GM19043 (cell line): Measurements from ENCODE around the gene HS1BP3.

ENCODE experiments used
- ATAC-seq: cut with Tn5 transposase; IDR thresholded peaks from one replicate; pipeline ENCODE4 v1.9.1; 2021; ENCODE audit warnings: low read depth; ENCODE audit not compliant: unreplicated experiment

HS1BP3 gene

DNA sequence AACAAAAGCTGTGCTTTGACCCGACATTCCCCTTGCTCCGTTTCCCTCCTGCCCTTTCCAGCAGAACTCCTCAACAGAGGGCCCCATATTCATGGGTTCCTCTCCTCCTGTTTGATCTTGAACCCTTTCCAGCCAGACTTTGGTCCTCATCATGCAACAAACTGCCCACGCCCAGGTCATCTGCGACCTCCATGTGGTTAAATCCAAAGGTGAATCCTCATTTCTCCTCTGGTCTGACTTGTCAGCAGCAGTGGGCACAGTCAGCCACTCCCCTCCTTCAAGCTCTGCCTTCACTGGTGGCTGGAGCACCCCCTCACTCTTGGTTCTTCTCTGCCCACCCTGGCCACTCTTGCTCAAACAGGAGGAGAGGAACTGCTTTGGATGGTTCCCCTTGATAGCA is 2.7 kb downstream of the HS1BP3 start:
- no peak for ATAC-seq

DNA sequence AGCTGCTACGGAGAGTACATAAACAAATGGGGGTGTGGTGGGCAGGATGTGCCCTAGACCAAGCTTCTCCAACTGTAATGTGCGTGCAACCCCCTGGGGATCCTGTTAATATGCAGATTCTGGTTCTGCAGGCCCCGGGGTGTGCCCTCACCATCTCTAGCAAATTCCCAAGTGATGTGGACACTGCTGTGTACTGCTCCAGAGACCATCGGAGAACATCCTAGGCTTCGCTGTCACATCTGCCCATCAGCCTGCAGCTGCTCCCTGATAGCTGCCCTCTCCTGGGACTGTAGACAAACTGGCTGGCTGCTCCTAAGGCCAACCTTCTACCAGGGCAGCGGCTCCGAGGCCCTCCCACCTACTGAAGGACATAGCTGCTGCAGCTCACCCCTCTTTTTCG is 3.2 kb downstream of the HS1BP3 start:
- ATAC-seq, result no peak

DNA sequence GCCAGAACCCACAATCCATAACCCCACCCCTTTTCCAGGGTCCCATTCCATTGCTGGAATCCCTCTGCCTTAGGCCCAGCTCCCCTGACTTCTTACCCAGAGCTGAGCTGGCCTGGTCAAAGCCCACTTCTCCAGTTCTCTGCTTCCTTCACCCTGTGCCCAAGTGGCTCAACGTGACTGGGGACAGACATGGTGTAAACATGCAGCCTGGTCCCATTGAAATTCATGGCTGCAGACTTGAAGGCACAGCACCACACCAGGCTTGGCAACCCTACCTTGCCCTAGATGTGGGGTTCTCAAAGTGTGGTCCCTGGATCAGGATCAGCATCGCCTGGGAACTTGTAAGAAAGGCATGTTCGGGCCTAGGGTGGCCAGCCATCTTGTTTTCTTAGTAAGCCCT is 3.7 kb downstream of the HS1BP3 start:
- ATAC-seq, result no peak

DNA sequence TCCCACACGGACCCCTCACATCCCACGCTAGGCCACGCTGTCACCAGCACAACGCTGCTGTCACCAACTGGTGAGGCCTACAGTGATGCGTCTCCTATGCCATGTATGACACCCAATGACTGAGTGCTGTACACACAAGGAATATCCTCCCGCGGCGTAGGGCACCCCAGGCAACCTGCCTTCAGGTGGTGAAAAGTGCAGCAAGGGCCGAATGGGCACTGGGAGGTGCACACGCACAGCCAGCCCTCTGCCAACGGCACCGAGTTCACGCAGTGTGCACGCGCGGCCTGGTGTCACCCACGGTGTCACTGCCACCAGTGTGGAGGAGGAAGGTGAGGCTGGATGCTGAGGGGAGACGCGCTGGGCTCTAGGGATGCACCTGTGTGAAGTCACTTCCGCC is 4.5 kb downstream of the HS1BP3 start:
- no peak for ATAC-seq

DNA sequence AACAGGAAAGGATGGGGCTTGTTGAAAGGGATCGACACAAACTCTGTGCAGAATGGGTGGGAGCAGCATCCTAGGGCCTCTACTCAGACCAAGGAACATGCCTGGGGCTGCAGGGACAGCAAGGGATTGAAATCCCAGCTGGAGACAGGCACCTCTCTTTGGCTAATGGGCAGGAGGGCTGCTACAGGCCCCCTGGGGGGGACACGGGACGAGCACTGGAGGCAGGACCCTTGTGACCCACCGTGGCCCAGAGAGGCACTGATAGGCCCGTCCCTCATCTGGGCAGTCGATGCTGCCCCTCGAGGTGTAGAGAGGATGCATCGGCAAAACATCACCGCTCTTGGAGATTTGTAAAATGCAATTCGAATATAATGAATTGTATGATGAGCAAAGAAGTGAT is 5.1 kb downstream of the HS1BP3 start:
- ATAC-seq, result no peak

DNA sequence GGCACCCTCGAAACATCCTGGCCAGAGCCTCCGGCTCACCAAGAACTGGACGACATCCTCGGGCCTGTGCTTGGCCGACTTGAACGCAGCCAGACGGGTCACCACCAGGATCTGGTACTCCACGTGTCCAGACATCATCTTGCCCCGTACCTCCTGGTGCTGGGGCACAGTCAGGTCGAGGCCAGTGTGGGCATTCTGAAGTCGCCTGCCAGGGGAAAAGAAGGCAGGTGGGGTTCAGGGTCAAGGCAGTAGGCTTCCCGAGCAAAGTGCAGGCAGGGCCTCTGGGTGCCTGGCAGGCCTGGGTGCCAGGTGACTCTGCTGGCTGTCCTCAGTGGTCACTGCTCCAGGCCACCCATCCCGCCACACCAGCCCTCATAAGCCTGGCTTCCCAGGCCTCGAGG is 5.6 kb downstream of the HS1BP3 start:
- no peak for ATAC-seq

DNA sequence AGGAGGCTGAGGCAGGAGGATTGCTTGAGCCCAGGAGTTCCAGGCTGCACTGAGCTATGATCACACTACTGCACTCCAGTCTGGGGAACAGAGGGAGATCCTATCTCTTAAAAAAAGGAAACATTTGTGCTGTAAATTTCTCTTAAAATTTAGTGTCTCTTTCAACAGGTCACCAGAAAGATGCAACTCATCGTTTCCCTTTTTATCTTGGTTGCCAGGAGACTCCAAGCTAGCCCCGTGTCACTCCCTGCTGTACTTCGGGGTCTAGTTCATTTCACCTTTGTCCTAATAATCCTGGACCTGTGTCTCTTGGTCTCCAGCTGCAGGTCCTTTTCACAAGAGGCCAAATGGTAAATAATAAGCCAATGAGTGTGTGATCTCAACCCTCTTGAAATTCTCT is 7.1 kb downstream of the HS1BP3 start:
- no peak for ATAC-seq

DNA sequence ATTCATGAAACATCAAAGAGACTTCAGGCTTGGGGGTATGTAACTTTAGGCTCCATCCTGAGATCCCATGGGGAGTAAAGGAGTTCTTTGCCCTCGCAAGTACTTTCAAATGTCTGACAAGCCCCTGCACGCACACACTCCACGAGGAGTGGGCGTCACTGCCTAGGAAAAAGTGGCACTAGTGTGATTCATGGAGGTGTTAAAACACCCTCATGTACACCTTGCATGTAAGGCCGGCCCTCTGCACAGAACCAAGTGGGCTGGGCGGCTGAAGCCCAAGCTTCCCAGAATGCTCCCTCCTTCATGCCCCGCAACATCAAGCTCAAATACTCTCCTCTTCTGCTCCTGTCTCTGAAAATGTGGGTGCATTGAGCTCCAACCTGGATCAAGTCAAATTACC is 7.8 kb downstream of the HS1BP3 start:
- ATAC-seq, result no peak

DNA sequence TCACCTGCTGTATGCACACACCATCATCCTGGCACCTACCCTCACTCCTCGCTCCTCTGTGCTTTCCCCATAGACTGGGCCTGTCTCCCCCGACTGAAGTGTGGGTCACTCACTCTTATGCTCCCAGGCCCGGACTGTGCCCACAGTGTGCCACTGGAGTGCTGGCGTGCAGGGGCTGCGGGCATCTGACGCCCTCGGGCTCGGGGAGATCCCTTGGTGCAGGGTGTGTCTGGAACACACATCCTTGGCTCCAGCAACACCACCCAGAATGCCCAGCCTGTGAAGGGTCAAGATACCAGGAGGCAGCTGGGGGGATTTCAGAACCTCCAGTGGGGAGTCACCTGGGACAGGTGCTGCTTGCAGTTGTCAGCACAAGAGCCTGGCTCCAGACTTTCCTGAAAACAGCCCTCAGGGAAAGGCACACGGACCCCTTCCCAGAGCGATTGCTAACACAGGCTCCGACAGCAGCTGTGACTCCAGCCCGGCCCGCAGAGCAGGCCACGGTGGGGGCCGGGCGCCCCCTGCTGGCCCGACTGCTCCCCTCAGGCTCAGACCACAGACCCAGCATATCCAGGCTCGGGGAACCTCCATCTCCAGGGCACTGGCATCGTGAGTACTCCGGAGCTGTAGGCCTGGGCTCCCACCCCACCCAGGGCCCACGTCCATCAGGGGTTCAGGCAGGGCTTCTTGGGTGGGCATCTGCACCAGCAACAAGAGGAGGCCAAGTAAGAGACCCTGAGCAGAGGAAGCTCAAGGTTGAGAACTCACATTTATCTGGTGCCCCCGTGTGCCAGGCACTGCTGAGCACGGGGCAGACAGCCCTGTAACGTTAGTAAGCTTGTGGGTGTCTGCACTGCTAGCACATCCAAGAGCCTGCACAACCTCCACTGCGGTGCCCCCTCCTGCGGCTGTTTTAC is 8.6 kb downstream of the HS1BP3 start:
- peak; percentile 98 for ATAC-seq

DNA sequence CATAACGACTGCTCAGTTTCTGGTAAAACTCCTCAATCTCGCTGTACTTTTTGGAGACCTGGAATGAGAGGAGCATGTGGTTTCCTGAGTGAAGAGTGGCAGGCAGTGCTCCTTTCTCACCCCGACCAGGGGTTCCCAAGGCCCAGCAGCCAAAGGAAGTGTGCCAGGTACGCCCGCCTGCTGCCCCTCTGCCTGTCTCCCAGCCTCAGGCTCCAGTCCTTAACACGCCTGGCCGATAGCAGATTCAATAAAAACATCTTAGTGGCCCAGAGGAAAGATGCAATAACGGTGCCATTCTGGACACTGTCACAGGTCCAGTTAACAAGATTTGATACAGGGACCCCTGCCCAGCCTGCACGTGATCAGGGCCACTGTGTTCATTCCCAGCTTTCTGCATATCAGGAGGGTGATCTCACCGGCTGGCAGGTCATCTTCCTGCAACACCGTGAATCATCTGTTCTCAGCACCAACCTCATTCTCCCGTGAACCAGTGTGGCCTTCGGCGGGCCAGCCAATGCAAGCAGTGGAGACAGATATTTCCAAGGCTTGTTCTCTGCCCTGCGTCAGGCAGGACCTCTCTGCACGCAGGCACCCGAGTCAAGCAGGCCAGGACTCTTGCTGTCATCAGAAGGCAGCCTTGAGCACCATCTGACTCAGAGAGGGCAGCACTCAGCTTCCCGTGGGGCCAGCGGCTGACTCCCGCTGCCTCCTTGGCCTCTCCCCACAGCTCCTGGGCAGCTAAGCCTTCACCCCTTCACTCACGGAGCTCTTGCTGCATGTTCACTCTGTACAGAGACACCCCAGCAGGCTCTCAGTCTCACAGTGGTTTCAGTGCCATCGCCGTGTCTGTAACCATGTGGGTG is 9.5 kb downstream of the HS1BP3 start:
- no peak for ATAC-seq

DNA sequence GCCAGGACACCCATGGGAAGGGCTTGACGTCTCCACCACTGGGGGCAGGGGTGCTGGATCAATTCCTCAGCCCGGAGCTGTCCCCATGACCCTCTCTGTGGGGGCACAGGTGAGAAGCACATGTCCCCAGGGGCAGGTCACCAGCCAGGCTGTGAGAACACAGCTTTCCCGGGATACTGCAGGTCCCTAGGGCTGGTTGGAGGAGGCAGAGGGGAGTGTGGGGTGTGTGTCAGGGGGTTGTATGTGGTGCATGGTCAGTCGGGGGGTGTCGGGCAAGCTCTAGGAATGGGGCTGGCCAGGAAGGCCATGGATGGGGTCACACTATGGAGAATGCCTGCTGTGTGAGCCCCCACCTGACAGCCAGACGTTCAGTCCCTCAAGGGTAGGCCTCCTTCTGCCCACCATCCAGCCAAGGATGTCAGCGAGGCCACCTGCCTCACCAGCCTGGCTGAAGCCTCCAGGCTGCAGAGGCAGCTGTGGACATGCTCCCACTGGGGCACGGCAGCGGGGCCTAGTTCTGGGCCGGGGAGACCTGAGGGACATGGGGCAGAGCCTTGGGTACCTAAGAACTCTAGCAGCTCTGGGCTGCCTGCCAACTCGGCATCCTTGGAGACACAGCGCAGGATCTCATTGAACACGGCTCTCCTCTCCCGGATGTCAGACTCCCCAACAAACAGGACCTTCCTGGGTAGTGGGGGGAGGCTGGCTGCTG is 10.3 kb downstream of the HS1BP3 start:
- no peak for ATAC-seq

DNA sequence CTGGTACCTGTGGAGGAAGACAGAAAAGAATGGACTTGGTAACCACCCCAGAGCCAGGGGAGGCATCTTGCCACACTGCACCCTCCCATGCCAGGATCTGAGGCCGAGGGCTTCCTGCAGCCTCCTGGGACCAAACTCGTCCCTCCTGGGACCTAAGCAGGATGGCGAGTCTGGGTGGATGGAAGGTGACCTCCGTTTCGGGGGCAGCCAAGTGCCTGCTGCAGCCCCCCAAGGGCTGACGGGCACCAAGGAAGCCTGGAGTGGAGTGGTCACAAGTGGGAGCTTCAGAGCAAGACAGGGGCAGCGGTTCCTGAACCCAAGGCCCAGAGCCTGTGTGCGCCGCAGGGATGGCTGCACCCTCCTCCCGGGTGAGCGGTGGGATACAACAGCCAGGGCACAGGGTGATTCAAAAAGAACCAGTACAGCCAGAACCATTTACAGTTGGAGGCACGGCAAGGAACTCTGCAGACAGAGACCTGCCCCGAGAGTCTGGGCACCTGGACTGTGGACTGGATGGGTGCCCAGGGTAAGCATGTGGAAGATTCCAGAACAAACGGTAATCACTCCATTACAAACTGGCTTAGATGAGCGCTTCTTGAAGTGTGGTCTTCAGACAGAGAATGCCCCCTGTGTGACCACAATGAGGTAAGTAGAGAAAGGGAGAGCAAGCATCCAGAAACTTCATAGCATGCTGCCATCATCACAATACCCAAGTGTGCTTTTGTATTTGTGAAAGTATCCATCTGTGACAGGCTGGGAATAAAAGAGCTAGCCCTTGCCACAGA is 12.1 kb downstream of the HS1BP3 start:
- ATAC-seq, result no peak

DNA sequence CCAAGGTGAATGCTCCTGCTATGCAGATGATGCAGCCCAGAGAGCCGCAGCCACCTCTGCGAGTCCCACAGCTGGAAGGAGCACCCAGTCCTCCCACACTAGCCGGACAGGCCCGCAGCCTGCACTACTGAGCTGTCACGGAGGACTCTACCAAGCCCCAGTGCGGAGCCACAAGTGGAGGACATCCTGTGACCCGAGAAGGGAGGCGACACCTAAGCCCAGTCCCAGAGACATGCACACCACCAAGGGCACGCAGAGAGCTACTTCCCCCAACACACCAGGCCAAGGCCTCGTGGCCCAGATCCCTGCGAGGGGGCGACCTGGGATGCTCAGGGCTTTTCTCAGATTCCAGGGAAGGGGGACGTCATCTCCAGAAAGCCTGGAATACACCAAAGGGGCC is 12.9 kb downstream of the HS1BP3 start:
- ATAC-seq, result no peak

DNA sequence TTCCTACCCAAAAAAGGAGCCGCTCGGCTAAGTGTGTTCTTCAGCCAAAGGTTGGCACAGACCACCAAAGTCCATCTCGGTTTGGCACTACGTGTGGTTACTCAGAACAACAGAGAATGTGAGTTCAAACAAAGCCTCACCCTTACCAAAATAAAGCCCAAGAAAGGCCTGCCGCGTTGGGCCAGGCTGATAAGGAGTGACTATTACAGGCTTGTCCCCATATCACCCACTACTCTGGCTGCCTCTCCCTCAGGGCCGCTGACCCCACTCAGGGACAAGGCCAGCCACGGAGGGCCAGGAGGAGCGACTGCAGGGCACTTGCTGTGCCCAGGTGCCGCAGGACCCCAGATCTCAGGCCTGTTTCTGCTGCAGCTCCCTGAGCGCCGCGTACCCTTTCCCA is 13.8 kb downstream of the HS1BP3 start:
- no peak for ATAC-seq

DNA sequence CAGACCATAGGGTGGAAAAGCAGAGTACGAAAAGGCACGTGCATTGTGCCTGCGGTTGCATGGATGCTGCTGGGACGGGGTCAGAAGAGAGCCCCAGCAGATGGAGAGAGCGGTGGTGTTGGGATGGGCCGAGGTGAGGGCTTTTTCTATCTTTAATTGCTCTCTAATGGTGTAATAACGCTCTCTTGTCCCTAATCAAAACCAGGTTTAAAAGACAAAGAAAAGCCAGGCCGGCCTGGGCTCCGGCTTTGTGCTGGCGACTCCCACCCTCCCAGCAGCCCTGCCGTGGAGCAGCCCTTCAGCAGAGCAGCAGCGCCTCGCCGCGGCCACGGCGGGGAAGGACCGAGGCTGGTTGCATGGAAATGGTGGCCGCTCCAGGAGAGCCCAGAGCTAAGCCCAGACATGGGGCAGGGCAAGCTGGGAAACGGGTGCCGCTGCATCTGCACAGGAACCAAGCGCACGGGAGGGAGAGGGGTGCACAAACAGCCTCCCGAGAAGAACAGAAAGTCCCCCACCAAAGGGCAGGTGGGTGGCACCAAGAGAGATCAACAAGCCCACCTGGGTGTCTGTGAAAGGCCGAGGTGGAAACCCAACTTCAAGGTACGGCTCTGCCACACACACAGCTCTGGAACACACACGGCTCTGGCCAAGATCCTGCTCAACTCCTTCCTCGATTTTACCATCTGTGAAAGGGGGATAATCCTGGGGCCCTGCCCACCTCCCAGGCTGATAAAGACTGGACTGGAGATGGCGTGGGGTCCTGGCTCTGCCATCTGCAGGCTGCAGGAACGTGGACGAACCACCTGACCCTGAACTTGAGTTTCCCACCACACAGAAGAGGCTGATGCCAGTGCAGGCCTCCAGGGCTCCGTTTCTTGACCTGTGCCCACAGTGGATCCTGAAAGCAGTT is 15.0 kb downstream of the HS1BP3 start:
- peak; percentile 79 for ATAC-seq

DNA sequence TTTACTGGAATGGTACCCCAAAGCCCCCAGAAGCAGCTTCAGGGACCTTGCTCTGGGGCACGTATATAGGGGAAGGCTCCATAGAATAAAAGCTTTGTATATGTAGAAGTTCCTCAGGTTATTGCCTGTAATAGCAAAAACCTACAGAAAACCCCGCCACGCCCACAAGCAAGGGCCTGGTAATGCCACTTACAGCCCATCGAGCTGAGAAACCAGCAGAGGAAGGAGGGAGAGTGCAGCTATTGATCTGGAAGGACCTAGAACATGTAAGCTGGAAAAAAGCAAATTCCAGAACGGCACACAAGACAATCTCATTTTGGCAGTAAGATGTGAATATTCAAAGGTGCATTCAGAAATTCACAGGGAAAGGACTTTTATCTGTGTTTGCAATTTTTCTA is 15.8 kb downstream of the HS1BP3 start:
- no peak for ATAC-seq

DNA sequence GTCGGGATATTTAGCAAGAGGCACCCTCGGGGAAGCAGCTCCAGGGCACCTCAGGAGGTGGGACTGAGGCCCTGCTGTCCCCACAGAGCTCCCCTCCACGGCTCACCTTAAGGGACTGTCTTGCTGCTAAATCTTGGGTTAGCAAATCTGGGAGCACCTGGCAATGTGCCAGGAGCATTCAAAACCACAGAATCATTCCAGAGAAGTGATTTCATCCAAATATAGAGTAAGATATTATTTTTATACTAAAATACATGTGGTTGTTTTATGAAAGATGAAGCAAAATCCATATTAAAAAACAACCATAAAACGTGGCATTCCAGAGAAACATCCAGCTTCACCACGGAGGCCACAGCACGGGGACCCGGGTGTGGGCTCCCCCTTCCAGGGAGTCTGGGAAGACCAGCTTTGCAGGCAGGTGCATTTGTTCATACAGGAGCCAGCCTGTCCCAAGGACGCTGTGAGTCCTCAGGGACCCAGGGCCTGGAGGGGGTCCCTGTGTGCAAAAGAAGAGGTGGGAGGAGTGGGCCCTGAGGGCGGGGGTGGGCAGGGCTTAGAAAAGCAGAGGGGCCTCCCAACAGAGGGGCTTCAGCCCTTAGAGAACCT is 16.3 kb downstream of the HS1BP3 start:
- ATAC-seq, result no peak

DNA sequence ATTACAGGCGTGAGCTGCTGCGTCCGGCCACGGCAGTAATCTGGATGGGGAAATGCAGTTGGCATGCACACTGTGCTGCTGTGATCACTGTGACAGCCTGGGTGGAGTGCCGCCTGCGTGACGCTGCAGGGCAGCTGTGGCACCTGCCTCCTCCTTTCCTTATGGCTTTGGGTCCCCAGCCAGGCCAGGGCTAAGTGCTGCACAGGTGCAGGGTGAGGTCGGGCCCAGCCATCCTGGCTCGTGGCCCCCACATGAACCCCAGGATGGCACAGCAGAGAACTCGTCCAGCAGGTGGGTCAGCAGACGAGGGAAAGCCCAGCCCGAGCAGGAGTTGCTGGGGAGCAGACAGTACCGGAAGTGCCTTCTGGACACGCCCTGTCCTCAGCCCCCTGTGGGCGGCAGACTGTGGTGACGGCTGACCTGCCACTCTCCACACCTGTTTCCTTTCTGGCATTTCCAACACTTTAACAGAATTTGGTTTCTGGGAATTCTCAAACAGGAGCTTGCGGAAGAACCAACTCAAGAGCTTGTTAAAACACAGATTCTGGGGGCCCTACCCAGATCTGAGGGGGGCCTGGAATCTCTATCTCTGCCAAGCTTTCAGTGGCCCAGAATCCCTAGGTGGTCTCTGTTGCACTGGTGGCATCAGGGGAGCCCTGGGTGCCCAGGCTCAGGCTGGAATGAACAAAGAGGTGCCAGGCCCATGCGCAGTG is 16.9 kb downstream of the HS1BP3 start:
- ATAC-seq, result no peak
